B cell (primary cell): ENCODE data around the gene CNOT1. TPM values are rescaled to one million over a fixed set of nuclear protein-coding genes. Genes with fewer than 3 reads are reported as not detected.

Experiments used
- ATAC-seq: fragments of 200-7000 bp; cut with Tn5 transposase; one replicate; pipeline ENCODE4 v1.10.0; 2021; ENCODE audit warnings: low read depth, mild to moderate bottlenecking, moderate number of reproducible peaks, moderate library complexity
- CTCF ChIA-PET: fragments of 350-600 bp; sonication (Branson Sonifier 250); formaldehyde crosslinking; loops from one replicate; lab custom pipeline; 2021; ENCODE audit warnings: antibody characterized with exemption, inconsistent platforms; lab: Charles Lee
- POLR2A ChIA-PET: fragments of 350-600 bp; sonication (Branson Sonifier 250); formaldehyde crosslinking; loops from one replicate; lab custom pipeline; 2021; ENCODE audit warnings: antibody characterized with exemption; lab: Charles Lee
- DNase-seq: peaks from one replicate; pipeline ENCODE4 v3.0.0; 2013
- H2AFZ ChIP-seq: 2 replicates; pipeline ENCODE4 v1.6.1; 2012; ENCODE audit warnings: mild to moderate bottlenecking, low read depth, low read length; ENCODE audit not compliant: insufficient read depth, poor library complexity, severe bottlenecking
- H3K27ac ChIP-seq, 2 donors: 1 replicate in 1 of 2; 2 replicates in 1 of 2; pipeline ENCODE4 v1.5.1; 2012 to 2013; ENCODE audit warnings: low read length in 2 of 2, mild to moderate bottlenecking in 2 of 2, moderate library complexity in 1 of 2
- H3K27me3 ChIP-seq, 4 experiments: fragments of 200-600 bp in 1 of 4; sonication (generic) in 1 of 4; replicated peaks in 1 of 4; 1 replicate in 2 of 4; 2 replicates in 2 of 4; pipeline versions ENCODE4 v1.6.1 to v1.7.0; 2013 to 2016; ENCODE audit warnings: low read length in 3 of 4, mild to moderate bottlenecking in 2 of 4, mixed read lengths in 1 of 4, moderate library complexity in 1 of 4; ENCODE audit not compliant: insufficient read depth in 4 of 4, control insufficient read depth in 3 of 4; ENCODE audit errors: control extremely low read depth in 1 of 4
- H3K36me3 ChIP-seq, 2 experiments: replicated peaks in 1 of 2; 1 replicate in 1 of 2; 2 replicates in 1 of 2; pipeline versions ENCODE4 v1.6.1 to v1.7.1; 2013; ENCODE audit warnings: low read length in 1 of 2; ENCODE audit not compliant: insufficient read depth in 2 of 2, control insufficient read depth in 1 of 2; ENCODE audit errors: control extremely low read depth in 1 of 2, extremely low read depth in 1 of 2
- H3K4me1 ChIP-seq, 2 donors: fragments of 200-600 bp in 1 of 2; sonication (generic) in 1 of 2; 1 replicate in 1 of 2; 2 replicates in 1 of 2; pipeline versions ENCODE4 v1.5.1 to v1.6.1; 2013 to 2017; ENCODE audit warnings: low read length in 2 of 2; ENCODE audit not compliant: control insufficient read depth in 2 of 2, insufficient read depth in 2 of 2
- H3K4me2 ChIP-seq: replicated peaks from 2 replicates; pipeline ENCODE3; 2012; ENCODE audit warnings: mild to moderate bottlenecking, low read depth, low read length; ENCODE audit not compliant: poor library complexity, severe bottlenecking
- H3K4me3 ChIP-seq, 5 experiments: fragments of 200-600 bp in 1 of 5; sonication (generic) in 1 of 5; 1 replicate in 3 of 5; 2 replicates in 2 of 5; pipeline versions ENCODE4 v1.5.1 to v1.7.0; 2011 to 2016; ENCODE audit warnings: low read length in 4 of 5, mild to moderate bottlenecking in 4 of 5, low read depth in 2 of 5, control low read depth in 1 of 5, moderate library complexity in 1 of 5; ENCODE audit not compliant: insufficient read depth in 1 of 5; ENCODE audit errors: control extremely low read depth in 1 of 5, extremely low read depth in 1 of 5
- H3K79me2 ChIP-seq: fragments of 200-600 bp; sonication (generic); one replicate; pipeline ENCODE4 v1.6.0; 2016; ENCODE audit warnings: low read length; ENCODE audit not compliant: control insufficient read depth, insufficient read depth
- H3K9ac ChIP-seq: fragments of 200-600 bp; sonication (generic); 2 replicates; pipeline ENCODE4 v1.6.1; 2017; ENCODE audit warnings: mild to moderate bottlenecking, low read length, moderate library complexity
- H3K9me3 ChIP-seq, 3 donors: one replicate each; pipeline versions ENCODE4 v1.6.1 to v1.7.1; 2013; ENCODE audit warnings: low read length in 2 of 3; ENCODE audit not compliant: control insufficient read depth in 2 of 3, insufficient read depth in 1 of 3; ENCODE audit errors: control extremely low read depth in 1 of 3
- H4K20me1 ChIP-seq: 2 replicates; pipeline ENCODE4 v1.6.0; 2012; ENCODE audit warnings: mild to moderate bottlenecking, low read length; ENCODE audit not compliant: insufficient read depth, control insufficient read depth, poor library complexity, severe bottlenecking
- H3K27ac Mint-ChIP-seq: one replicate; pipeline ENCODE4 v1.8.0; 2021; ENCODE audit warnings: mixed read lengths
- H3K27me3 Mint-ChIP-seq: one replicate; pipeline ENCODE4 v1.8.0; 2021; ENCODE audit warnings: mixed read lengths
- H3K4me1 Mint-ChIP-seq: one replicate; pipeline ENCODE4 v1.8.0; 2021; ENCODE audit warnings: mixed read lengths
- H3K4me3 Mint-ChIP-seq: one replicate; pipeline ENCODE4 v1.8.0; 2021; ENCODE audit warnings: mixed read lengths
- H3K9me3 Mint-ChIP-seq: one replicate; pipeline ENCODE4 v1.8.0; 2022; ENCODE audit warnings: mixed read lengths; ENCODE audit not compliant: insufficient read depth
- CTCF ChIP-seq: fragments of 200-600 bp; IDR thresholded peaks from one replicate; pipeline ENCODE4 v1.8.0; 2022; ENCODE audit warnings: antibody characterized with exemption, mild to moderate bottlenecking
- EZH2 ChIP-seq: IDR thresholded peaks from 2 replicates; pipeline ENCODE4 v1.6.1; 2012; ENCODE audit warnings: borderline replicate concordance, low read depth, mild to moderate bottlenecking, moderate library complexity, low read length; ENCODE audit not compliant: insufficient read depth, poor library complexity, severe bottlenecking
- WGBS: methylation state at CpG from one replicate; pipeline ENCODE4 v1.1.5; 2013; ENCODE audit warnings: missing lambda C conversion rate; ENCODE audit not compliant: insufficient coverage; 5-methylcytosine and 5-hydroxymethylcytosine counted together
- intact Hi-C: fragments of 100-400 bp; cut with micrococcal nuclease; formaldehyde crosslinking; loops from one replicate; pipeline ENCODE4 v1.10.0; 2022
- polyA plus RNA-seq: library from polyadenylated mRNA; depleted of rRNA; stranded (reverse); fragments of >200 nt; gene quantifications from 2 replicates; pipeline ENCODE4 v1.2.3, GENCODE V29; 2012
- total RNA-seq, 2 donors: library from RNA; stranded (reverse); fragments of 120-200 nt in 1 of 2; gene quantifications; 1 replicate in 1 of 2; 2 replicates in 1 of 2; pipeline versions ENCODE4 v1.2.3 to v1.2.4, GENCODE V29; 2013 to 2022

The CNOT1 gene
- total and polyA plus RNA-seq, 2 donors (not counting 1 experiment from before 2014, with no cell fraction given), result 211 to 268 TPM

DNA sequence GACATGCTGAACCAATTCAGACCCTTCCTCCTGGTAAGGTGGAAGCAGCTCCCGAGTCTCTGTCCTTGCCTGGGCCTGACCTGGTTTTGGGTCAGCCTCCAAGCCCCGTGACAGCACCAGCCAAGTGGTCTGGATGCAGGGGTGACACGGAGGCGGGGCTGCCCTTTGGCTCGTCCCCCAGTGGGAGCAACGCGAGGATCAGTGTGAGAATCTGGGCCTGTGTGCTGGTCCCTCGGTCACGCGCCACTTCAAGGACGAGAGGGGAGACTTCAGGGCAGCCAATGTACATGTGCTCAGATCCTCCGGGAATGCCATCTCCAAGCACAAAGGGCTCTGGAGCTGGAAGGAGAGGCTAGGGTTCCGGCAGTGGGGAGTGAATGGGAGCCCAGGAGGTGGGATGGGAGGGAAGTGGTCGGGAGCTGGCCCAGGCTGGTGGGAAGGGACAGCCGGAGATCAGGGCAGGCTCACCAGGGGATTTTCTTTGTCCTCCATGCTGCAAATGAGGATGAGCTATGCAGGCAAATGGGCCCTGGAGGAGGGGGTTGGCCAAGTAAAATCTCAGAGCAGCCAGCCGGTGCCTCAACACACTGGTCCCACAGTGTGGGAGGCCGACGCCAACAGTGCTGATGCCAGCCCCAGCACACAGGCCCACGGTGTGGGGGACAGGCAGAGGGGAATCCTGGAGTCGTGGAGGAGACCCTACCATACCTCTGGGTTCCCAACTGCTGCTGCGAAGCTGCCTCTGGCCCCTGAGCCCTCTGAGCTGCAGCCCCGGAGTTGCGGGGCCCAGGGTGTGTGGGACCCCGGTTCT lies 133.9 kb downstream of the CNOT1 start:
- intact Hi-C loops, result no loop called here
- no peak overlapping the region for H2AFZ ChIP-seq
- CTCF ChIA-PET, result interaction anchor here (1.4 to 2.1 kb wide), 2 partner anchors 8 to 10 kb away, joined by 4 to 6 read pairs; no protein-coding TSS in a partner anchor

More for the DNA sequence above, 133.9 kb downstream of the CNOT1 start:
- no peak for TF ChIP-seq CTCF
- TF ChIP-seq EZH2, result no peak
- Histone ChIP-seq H3K4me1 (peaks cover 8 to 17% of the 10 kb centered on the region in 2 donors), H3K79me2 (no peaks in the 10 kb centered on the region), H4K20me1 (no peaks in the 10 kb centered on the region), H3K4me2 (peak overlapping the region; percentile 15), H3K27me3 (peaks cover 0 to 11% (median 3%) of the 10 kb centered on the region in 4 experiments), H3K9me3 (peaks cover 0 to 3% (median 0%) of the 10 kb centered on the region in 3 donors), H3K36me3 (no peaks in the 10 kb centered on the region), H3K9ac (no peak overlapping the region), H3K4me3 (no peak overlapping the region), H3K27ac (no peak overlapping the region)
- H3K27ac Mint-ChIP-seq, result no peak overlapping the region
- H3K27me3 Mint-ChIP-seq, result peaks cover 8% of the 10 kb centered on the region
- DNase-seq (no peak), ATAC-seq (no peak)
- 76% methylated on average over 24 of the region's 24 CpGs for WGBS
- H3K4me1 Mint-ChIP-seq, result peaks cover 18% of the 10 kb centered on the region
- POLR2A ChIA-PET, result no interaction called here
- H3K9me3 Mint-ChIP-seq, result no peaks in the 10 kb centered on the region
- H3K4me3 Mint-ChIP-seq, result no peak overlapping the region
